COR-L47 (cell line): ENCODE data around the gene RHOB.

Experiments used
- DNase-seq: peaks from one replicate; lab custom pipeline; 2025; lab: John Stamatoyannopoulos, UW

RHOB gene

DNA sequence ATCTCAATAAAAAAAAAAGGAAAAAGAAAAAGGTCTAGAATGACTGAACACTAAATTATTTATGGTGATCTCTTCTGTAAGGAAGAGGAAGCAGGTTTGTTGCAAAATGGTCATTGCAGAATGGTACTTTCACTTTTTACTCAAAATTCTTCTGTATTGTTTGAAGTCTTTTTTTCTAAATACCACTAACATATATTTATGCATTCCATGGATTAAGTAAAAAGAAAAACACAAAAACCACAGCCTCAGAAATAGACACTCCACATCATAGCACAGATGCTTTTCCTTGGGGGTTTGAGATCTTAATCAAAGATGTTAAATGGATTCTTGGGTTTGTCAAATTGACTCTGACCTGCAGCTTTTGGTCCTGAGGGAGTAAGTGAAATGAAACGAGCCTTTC, 47.4 kb downstream of the RHOB start:
- DNase-seq, result no peak

DNA sequence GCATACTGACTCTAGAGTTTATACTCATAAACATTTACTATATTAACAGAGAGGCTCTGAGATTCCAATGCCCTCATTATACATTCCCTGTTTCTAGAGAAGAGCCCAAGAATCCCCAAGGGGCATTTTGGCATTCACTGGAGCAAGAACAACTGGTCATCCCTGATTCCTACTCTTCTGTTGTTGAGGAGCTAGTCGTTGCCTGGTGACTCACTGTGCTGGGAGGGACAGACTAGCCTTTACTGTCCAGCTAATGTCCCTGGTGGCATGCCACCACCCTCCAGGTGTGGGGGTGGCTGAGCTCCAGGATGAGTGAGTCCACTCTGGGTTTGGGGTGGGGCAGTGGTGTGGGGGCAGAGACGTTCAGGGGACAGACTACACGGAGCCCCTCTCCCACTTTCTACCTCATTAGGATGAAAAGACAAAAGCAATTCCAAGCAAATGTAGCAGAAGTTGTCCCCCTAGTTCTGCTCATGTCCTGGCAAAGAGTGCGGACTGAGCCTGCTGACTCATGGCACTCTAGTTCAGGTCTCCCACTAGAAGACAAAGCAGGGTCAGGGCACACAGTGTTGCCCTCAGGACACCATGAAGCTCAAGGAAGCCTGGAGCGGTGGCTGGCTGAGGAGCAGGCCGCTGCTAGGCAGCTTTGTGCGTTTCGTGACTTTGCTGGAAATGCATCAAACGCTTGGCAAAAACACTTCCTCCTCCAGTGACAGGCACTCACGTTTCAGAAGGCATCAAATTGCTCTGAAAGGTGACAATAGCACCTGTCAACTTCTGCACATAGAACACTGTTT, 49.4 kb downstream of the RHOB start:
- no peak for DNase-seq

DNA sequence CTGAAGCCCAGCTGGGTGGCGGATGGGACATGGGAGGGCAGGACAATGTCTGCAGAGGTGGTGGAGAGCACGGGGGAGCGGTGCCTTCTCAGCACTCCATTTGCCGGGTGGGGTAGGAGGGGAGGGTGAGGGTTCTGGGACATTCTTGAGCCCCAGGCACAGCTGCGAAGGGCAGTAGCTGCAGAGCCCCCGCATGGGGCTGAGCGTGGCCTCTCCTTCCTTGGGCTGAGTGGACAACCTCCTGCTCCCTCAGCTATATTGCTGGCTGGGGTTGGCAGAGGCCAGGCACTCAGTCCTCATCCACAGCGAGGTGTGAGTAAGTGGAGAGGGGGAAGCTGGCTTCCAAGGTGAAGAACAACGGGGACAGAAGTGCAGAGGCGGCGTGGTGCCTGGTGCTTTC, 50.1 kb downstream of the RHOB start:
- no peak for DNase-seq
